Upper lobe of right lung (tissue), 1 donor: ENCODE data around the gene ZBED5. TPM values are rescaled to one million over a fixed set of nuclear protein-coding genes. Genes with fewer than 3 reads are reported as not detected.

Source experiments
- ATAC-seq: fragments of 200-7000 bp; cut with Tn5 transposase; one replicate; pipeline ENCODE4 v1.9.1; 2020; ENCODE audit warnings: mild to moderate bottlenecking, moderate library complexity
- DNase-seq: peaks from one replicate; pipeline ENCODE4 v3.0.0-alpha.2; 2020
- H3K27ac ChIP-seq: fragments of 200-600 bp; one replicate; pipeline ENCODE4 v1.8.0; 2022
- H3K27me3 ChIP-seq: fragments of 200-600 bp; one replicate; pipeline ENCODE4 v1.8.0; 2022; ENCODE audit warnings: mild to moderate bottlenecking
- H3K36me3 ChIP-seq: fragments of 200-600 bp; one replicate; pipeline ENCODE4 v1.8.0; 2022
- H3K4me1 ChIP-seq: fragments of 200-600 bp; one replicate; pipeline ENCODE4 v1.8.0; 2022
- H3K4me3 ChIP-seq: fragments of 200-600 bp; one replicate; pipeline ENCODE4 v1.8.0; 2022; ENCODE audit warnings: mild to moderate bottlenecking
- H3K9me3 ChIP-seq: fragments of 200-600 bp; one replicate; pipeline ENCODE4 v1.8.0; 2022
- CTCF ChIP-seq: fragments of 200-600 bp; IDR thresholded peaks from one replicate; pipeline ENCODE4 v1.8.0; 2022; ENCODE audit warnings: antibody characterized with exemption
- intact Hi-C: fragments of 100-400 bp; cut with DNase I; formaldehyde crosslinking; loops from one replicate; pipeline ENCODE4 v1.11.0; 2022
- total RNA-seq: library from RNA; stranded (reverse); fragmentation: NEBNext Ultra II Directional; extraction: Animal tissue kit (Norgen Biotek cat#: 25700); gene quantifications from one replicate; pipeline ENCODE4 v1.2.1, GENCODE V29; 2021
- donor health status: DM: no; HTN: yes; CAD: no; lungs with severe emphysema.

Gene ZBED5
- total RNA-seq, 1 donor from 2014 or later: 37.6 TPM

GRCh38 chr11:10875430-10876021 is 17.7 kb upstream of the ZBED5 start:
- ATAC-seq (no peak), DNase-seq (no peak)
- TF ChIP-seq CTCF: no peak
- H3K9me3 ChIP-seq: no peaks in the 10 kb centered on the region
- no peaks in the 10 kb centered on the region for H3K36me3 ChIP-seq
- intact Hi-C loops: no loop called here
- H3K27ac ChIP-seq: no peak overlapping the region
- no peaks in the 10 kb centered on the region for H3K27me3 ChIP-seq
- H3K4me1 ChIP-seq: no peaks in the 10 kb centered on the region
- H3K4me3 ChIP-seq: no peak overlapping the region

DNA sequence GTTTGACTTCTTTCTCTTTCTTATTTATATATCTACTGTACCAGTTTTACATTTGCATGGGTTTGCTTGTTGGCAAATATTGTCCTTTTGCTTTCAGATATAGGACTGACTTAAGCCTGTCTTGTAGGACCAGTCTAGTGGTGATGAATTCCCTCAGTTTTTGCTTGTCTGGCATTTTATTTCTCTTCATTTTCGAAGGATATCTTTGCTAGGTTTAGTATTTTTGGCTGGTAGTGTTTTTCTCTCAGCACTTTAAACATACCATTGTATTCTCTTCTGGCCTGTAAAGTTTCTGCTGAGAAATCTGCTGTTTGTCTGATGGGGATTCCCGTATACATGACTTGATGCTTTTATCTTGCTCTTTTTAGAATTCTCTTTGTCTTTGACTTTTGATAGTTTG is 14.2 kb upstream of the ZBED5 start:
- Histone ChIP-seq H3K4me1 (no peaks in the 10 kb centered on the region), H3K36me3 (no peaks in the 10 kb centered on the region), H3K4me3 (no peak overlapping the region), H3K27me3 (no peaks in the 10 kb centered on the region), H3K9me3 (no peaks in the 10 kb centered on the region), H3K27ac (no peak overlapping the region)
- TF ChIP-seq CTCF: no peak
- intact Hi-C loops: no loop called here
- no peak for ATAC-seq
- DNase-seq: no peak

DNA sequence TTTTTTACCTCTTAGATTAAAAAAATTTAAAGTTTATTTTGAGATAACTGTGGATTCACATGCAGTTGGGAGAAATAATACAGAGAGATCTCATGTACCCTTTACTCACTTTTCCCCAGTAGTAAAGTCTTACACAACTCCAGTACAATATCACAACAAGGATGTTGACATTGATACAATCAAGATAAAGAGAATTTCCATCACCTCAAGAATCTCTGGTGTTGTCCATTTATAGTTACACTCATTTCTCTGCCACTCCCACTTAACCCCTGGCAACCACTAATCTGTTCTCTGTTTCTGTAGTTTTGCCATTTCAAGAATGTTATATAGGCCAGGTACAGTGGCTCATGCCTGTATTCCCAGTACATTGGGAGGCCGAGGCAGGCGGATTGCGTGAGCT is 10.5 kb upstream of the ZBED5 start:
- TF ChIP-seq CTCF: no peak
- Histone ChIP-seq H3K27ac (no peak overlapping the region), H3K4me3 (no peak overlapping the region), H3K9me3 (no peaks in the 10 kb centered on the region), H3K4me1 (peaks cover 6% of the 10 kb centered on the region), H3K27me3 (no peaks in the 10 kb centered on the region), H3K36me3 (no peaks in the 10 kb centered on the region)
- intact Hi-C loops: no loop called here
- DNase-seq (no peak), ATAC-seq (no peak)

DNA sequence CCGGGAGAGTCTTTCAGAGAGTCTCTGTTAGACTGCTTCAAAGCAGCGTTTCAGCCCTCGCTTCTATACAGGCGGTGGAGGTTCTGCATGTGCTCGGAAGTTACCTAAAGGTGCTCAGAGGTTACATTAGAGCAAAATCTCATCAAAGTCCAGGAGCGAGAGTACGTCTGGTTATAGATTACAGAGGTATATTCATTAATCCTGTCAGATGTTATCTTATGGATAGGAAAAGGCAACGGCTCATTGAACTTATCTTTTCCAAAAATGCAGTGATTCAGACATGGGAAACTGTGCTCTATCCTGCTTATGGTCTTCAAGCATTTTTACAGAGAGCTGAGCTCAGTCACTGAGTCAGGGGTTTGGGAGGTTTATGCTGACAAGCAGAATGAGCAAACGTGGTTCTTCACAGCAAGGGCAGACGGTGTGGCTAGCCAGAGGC is 9.1 kb upstream of the ZBED5 start:
- DNase-seq (no peak), ATAC-seq (no peak)
- Histone ChIP-seq H3K9me3 (no peaks in the 10 kb centered on the region), H3K4me1 (peaks cover 6% of the 10 kb centered on the region), H3K36me3 (no peaks in the 10 kb centered on the region), H3K27ac (no peak overlapping the region), H3K4me3 (no peak overlapping the region), H3K27me3 (no peaks in the 10 kb centered on the region)
- TF ChIP-seq CTCF: no peak
- intact Hi-C loops: no loop called here

DNA sequence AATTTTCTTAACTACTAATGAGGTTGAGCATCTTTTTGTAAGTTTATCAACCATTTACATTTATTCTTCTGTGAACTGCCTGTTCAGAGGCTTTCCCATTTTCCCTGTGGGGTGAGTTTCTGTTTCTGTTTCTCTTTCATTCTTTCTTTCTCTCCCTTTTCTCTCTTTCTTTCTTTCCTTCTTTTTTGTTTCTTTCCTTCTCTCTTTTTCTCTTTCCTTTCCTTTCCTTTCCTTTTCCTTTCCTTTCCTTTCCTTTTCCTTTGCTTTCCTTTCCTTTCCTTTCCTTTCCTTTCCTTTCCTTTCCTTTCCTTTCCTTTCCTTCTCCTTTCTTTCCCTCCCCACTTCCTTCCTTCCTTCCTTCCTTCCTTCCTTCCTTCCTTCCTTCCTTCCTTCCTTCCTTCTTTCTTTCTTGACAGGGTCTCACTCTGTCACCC is 8.0 kb upstream of the ZBED5 start:
- no peak for TF ChIP-seq CTCF
- no peaks in the 10 kb centered on the region for H3K36me3 ChIP-seq
- intact Hi-C loops: no loop called here
- H3K27me3 ChIP-seq: no peaks in the 10 kb centered on the region
- DNase-seq (no peak), ATAC-seq (no peak)
- no peak overlapping the region for H3K27ac ChIP-seq
- no peaks in the 10 kb centered on the region for H3K9me3 ChIP-seq
- peaks cover 6% of the 10 kb centered on the region for H3K4me1 ChIP-seq
- no peak overlapping the region for H3K4me3 ChIP-seq

- ATAC-seq (no peak), DNase-seq (no peak)
- TF ChIP-seq CTCF: no peak
- Histone ChIP-seq H3K4me1 (peaks cover 11% of the 10 kb centered on the region), H3K9me3 (no peaks in the 10 kb centered on the region), H3K27ac (no peak overlapping the region), H3K36me3 (no peaks in the 10 kb centered on the region), H3K27me3 (no peaks in the 10 kb centered on the region), H3K4me3 (no peak overlapping the region)
- intact Hi-C loops: no loop called here
These were observed 6.8 kb upstream of the ZBED5 start for GRCh38 chr11:10864688-10865087.
